Measurements from ENCODE around the gene BANP.

BANP gene

DNA sequence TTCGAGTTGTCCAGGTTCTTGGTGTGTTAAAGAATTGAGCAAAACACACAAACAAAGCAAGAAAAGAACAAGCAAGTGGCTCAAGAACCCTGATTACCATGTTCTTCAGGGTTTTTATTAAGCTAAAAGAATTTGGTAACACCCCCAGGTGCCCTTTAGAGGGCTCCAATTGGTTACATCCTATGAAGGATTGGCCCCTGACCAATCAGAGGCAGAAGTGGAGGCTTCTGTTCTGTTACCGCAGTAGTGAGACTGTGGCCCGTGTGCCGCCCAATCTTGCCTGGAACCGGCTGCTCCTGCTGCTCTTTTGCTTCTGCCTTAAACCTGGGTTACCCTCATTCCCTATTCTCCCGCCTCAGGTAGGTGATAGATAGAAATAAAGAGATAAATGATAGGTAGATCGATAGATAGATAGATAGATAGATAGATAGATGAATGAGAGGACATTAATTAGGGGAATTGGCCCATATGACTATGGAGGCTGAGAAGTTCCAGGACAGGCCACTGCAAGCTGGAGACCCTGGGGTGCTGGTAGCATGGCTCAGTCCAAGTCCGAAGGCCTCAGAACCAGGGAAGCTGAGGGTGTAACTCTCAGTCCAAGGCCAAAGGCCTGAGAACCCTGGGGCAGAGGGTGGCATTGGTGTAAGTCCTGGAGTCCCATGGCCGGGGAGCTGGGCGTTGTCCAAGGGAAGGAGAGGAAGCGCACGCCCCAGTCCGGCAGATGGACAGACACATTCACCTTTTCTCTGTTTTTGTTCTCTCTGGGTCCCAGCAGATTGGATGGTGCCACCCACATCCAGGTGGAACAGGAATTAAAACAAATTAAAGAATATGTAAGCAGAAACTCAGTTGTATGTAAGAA, 11.4 kb upstream of the BANP start:
- no peak for DNase-seq (ENCODE audit: low read depth, low spot score)
- no peak overlapping the region for H3K4me3 ChIP-seq (ENCODE audit: low read depth, low read length)
- TF ChIP-seq, protein P1, sequence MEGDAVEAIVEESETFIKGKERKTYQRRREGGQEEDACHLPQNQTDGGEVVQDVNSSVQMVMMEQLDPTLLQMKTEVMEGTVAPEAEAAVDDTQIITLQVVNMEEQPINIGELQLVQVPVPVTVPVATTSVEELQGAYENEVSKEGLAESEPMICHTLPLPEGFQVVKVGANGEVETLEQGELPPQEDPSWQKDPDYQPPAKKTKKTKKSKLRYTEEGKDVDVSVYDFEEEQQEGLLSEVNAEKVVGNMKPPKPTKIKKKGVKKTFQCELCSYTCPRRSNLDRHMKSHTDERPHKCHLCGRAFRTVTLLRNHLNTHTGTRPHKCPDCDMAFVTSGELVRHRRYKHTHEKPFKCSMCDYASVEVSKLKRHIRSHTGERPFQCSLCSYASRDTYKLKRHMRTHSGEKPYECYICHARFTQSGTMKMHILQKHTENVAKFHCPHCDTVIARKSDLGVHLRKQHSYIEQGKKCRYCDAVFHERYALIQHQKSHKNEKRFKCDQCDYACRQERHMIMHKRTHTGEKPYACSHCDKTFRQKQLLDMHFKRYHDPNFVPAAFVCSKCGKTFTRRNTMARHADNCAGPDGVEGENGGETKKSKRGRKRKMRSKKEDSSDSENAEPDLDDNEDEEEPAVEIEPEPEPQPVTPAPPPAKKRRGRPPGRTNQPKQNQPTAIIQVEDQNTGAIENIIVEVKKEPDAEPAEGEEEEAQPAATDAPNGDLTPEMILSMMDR (IDR thresholded peaks at IDR 0.05; ENCODE audit: low read depth, low read length): no peak
- in situ Hi-C loops (cut with HindIII; ENCODE audit: low sequenced_read_pairs): no loop called here

DNA sequence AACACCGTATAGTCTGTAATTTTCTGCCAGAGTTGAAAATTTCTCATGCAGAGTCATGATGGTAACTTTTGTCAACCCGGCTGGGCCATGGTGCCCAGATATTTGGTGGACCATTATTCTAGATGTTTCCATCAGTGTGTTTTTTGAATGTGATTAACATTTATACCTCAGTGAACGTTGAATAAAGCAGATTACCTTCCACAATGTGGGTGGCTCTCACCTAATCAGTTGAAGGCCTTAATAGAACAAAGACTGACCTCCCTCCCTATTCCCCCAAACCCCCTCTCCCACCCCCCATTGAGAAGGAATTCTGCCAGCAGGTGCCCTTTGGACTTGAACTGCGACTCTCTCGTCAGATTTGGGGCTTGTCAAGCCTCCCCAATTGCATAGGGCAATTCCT, 8.6 kb upstream of the BANP start:
- DNase-seq (ENCODE audit: low read depth, low spot score): no peak
- in situ Hi-C loops (cut with HindIII; ENCODE audit: low sequenced_read_pairs): no loop called here
- H3K4me3 ChIP-seq (ENCODE audit: low read depth, low read length): no peak overlapping the region
- TF ChIP-seq, protein P1 (IDR thresholded peaks at IDR 0.05; ENCODE audit: low read depth, low read length): no peak

DNA sequence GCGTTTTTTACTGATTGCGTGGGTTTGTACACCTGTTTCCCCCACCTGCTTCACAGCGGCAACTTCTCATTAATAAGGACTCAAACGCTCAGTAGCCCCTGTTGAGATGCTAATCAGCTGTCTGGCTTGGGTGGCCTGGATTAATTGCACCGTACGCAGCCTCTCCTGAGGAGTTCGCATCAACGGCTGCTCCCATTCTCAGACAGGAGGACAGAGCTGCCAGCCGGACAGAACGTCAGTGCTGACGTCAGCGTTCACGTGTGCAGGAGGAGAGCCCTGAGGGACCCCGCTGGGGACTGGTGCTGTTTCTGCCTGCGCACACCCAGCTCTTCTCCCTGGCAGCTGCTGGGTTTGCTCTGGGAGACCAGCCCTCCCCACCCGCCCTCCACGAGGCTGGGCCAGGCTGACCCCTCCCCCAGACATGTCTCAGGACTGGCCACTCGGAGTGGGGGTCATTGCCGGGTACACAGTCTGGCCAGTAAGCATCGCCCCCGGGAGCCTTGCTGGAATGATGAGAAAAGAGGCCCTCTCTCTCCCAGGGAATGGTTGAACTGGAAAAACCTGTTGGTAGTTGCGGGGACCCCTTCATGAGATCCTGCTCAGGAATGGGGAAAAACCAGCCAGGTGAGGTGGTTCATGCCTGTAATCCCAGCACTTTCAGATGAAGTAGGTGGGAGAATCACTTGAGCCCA, 5.7 kb upstream of the BANP start:
- in situ Hi-C loops (cut with HindIII; ENCODE audit: low sequenced_read_pairs): no loop called here
- peak overlapping the region; percentile 28 for H3K4me3 ChIP-seq (ENCODE audit: low read depth, low read length)
- TF ChIP-seq, protein P1 (IDR thresholded peaks at IDR 0.05; ENCODE audit: low read depth, low read length): no peak
- peak; percentile 88 for DNase-seq (ENCODE audit: low read depth, low spot score)

- DNase-seq (ENCODE audit: low read depth, low spot score): no peak
- H3K4me3 ChIP-seq (ENCODE audit: low read depth, low read length): no peak overlapping the region
- TF ChIP-seq, protein P1 (IDR thresholded peaks at IDR 0.05; ENCODE audit: low read depth, low read length): no peak
- in situ Hi-C loops (cut with HindIII; ENCODE audit: low sequenced_read_pairs): no loop called here
Observed at GRCh38 chr16:87946596-87947347, 4.5 kb upstream of the BANP start.

- no peak overlapping the region for H3K4me3 ChIP-seq (ENCODE audit: low read depth, low read length)
- TF ChIP-seq, protein P1 (IDR thresholded peaks at IDR 0.05; ENCODE audit: low read depth, low read length): no peak
- in situ Hi-C loops (cut with HindIII; ENCODE audit: low sequenced_read_pairs): no loop called here
- DNase-seq (ENCODE audit: low read depth, low spot score): no peak
Observed at GRCh38 chr16:87947356-87948118, 3.7 kb upstream of the BANP start.

DNA sequence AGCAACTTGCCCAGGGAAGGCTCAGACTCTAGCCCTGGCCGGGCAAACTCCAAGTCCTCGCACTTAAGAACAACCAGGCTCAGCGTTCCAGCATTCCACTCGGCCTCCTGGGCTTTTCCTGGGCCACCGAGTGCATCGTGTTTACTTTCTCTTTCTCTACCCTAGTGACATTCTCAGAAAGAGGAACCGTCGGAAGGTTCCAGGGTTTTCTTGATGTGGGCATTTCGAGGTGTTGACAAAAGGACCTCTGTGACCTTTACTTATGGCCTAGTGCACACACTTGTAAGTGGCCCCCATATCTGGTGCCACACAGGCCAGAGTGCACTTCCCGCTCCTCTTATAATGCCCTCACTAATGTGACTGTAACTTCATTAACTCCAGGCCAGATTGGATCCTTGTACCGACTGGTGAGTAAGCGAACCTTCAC, 3.1 kb upstream of the BANP start:
- DNase-seq (ENCODE audit: low read depth, low spot score): no peak
- H3K4me3 ChIP-seq (ENCODE audit: low read depth, low read length): no peak overlapping the region
- in situ Hi-C loops (cut with HindIII; ENCODE audit: low sequenced_read_pairs): no loop called here
- TF ChIP-seq, protein P1 (IDR thresholded peaks at IDR 0.05; ENCODE audit: low read depth, low read length): no peak
